ENCODE results near the gene TRIP10.

Gene TRIP10

GRCh38 chr19:6739390-6739882 lies at the start of gene TRIP10:
TSS of gene TRIP10 (plus strand) at chr19:6739680. CDS start at chr19:6739762, 82 bp downstream.
- Histone ChIP-seq H3K4me3 (peak within 1 kb of the TSS; percentile 92), H3K27ac (peak within 1 kb of the TSS; percentile 91 to 97)
- peak; percentile 90 for DNase-seq (ENCODE audit: low spot score)
- TF ChIP-seq, protein P1, sequence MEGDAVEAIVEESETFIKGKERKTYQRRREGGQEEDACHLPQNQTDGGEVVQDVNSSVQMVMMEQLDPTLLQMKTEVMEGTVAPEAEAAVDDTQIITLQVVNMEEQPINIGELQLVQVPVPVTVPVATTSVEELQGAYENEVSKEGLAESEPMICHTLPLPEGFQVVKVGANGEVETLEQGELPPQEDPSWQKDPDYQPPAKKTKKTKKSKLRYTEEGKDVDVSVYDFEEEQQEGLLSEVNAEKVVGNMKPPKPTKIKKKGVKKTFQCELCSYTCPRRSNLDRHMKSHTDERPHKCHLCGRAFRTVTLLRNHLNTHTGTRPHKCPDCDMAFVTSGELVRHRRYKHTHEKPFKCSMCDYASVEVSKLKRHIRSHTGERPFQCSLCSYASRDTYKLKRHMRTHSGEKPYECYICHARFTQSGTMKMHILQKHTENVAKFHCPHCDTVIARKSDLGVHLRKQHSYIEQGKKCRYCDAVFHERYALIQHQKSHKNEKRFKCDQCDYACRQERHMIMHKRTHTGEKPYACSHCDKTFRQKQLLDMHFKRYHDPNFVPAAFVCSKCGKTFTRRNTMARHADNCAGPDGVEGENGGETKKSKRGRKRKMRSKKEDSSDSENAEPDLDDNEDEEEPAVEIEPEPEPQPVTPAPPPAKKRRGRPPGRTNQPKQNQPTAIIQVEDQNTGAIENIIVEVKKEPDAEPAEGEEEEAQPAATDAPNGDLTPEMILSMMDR (IDR thresholded peaks at IDR 0.05), result no peak

DNA sequence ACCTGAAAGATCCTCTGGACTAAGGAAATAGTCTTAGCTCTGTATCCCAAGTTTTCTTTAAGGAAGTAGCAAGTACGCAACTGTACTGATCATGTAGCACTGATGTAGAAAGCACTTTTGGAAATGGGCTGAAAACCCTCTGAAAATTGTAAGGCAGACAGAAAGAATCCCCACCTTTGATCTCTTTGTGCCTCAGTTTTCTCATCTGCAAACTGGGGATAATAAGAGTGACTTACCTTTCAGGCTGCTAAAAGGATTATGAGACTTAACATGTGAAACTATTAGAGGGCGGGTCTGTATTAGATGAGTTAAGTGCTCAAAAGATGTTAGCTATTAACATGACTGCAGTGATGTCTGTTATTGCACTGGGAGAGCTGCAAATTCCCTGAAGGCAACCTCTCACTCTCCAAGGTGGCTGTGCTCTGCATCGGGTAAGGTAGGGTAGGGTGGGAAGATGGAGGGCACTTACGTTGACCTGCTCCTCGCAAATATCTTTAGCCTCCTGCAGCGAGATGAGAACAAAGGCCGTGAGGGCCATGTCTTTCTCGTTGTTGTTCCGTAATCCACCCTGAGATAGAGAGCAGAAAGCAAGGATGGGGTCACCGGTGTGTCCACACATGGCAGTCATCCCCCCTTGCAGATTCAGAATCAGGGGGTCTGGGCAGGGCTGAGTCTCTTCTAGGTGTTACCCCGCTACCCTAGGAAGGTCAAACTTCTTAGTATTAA lies 49.2 kb upstream of the TRIP10 start:
- no peak for DNase-seq (ENCODE audit: low spot score)
- H3K27ac ChIP-seq, result no peak overlapping the region
- TF ChIP-seq, protein P1 (IDR thresholded peaks at IDR 0.05), result no peak
- H3K4me3 ChIP-seq, result no peak overlapping the region

GRCh38 chr19:6691342-6691741 lies 48.1 kb upstream of the TRIP10 start:
- Histone ChIP-seq H3K27ac (no peak overlapping the region), H3K4me3 (no peak overlapping the region)
- no peak for DNase-seq (ENCODE audit: low spot score)
- TF ChIP-seq, protein P1 (IDR thresholded peaks at IDR 0.05), result no peak

DNA sequence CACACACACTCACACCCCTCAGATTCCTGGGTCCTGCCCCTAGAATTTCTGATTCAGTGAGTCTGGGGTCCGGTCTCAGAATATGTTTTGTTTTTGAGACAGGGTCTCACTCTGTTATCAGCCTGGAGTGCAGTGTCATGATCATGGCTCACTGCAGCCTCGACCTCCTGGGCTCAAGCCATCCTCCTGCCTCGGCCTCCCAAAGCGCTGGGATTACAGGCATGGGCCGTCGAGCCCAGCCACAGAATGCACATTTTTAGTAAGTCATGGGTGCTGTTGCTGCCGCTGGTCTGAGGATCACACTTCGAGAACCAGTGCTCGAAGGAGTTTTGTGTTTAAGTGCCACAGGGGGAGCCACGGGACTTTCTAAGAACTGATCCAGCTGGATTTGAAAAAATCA lies 47.5 kb upstream of the TRIP10 start:
- DNase-seq (ENCODE audit: low spot score), result no peak
- TF ChIP-seq, protein P1 (IDR thresholded peaks at IDR 0.05), result no peak
- H3K4me3 ChIP-seq, result no peak overlapping the region
- H3K27ac ChIP-seq, result no peak overlapping the region

DNA sequence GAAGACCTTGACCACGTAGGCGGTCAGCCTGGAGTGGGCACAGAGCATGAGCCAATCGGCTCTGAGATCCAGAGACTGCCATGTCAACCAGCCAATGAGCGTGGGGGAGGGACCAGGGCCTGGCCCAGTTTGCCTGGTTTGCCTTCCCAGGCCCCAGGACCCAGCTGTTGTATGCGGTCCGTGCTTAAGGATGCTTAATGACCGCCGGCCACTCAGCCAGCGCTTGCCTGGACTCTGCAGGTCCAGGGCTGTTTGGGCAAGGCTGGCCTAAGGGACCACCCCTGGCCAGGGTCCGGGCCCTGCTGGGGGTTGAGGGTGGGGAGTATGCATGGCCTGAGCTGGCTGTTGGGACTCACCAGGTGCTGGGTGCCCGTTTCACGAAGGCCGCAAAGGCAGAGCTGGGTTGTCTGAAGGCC lies 46.4 kb upstream of the TRIP10 start:
- TF ChIP-seq, protein P1 (IDR thresholded peaks at IDR 0.05), result no peak
- Histone ChIP-seq H3K4me3 (no peak overlapping the region), H3K27ac (no peak overlapping the region)
- no peak for DNase-seq (ENCODE audit: low spot score)

DNA sequence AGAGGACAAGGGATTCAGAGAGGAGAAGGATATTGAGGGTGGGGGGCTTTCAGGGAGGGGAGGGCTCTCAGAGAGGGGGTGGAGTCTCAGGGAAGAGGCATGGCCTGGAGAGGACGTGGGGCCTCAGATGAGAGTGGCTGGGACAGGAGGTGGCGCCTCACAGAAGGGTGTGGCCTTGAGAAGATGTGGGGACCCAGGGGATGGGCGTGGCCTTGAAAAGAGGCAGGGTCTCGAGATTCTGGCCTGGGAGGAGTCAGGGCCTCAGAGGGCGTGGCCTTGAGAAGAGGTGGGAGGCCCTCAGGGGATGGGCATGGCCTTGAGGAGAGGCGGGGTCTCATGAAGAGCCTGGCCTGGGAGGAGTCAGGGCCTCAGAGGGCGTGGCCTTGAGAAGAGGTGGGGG lies 45.8 kb upstream of the TRIP10 start:
- no peak for DNase-seq (ENCODE audit: low spot score)
- TF ChIP-seq, protein P1 (IDR thresholded peaks at IDR 0.05), result no peak
- H3K4me3 ChIP-seq, result no peak overlapping the region
- H3K27ac ChIP-seq, result no peak overlapping the region

All from coronary artery (tissue), 2 donors.